GM12878 (cell line): ENCODE data around the gene SIMC1.
"Not testable (repeated sequence)": the region's sequence is repeated elsewhere in the genome, so short reads cannot be mapped to it uniquely, and the experiment has no call there.

Experiments
- BACH1 ChIP-seq: fragments of 450-650 bp; IDR thresholded peaks from 2 replicates; pipeline ENCODE4 v1.6.1; 2017; ENCODE audit warnings: mild to moderate bottlenecking, borderline replicate concordance
- CTCF ChIP-seq, 3 experiments: IDR thresholded peaks in 2 of 3; conservative IDR thresholded peaks in 1 of 3; 2 replicates each; pipeline ENCODE4 v1.5.1; 2011; ENCODE audit warnings: low read depth in 3 of 3, low read length in 3 of 3, mild to moderate bottlenecking in 3 of 3, control low read depth in 2 of 3, moderate library complexity in 2 of 3, inconsistent platforms in 1 of 3, mixed read lengths in 1 of 3; ENCODE audit not compliant: control insufficient read depth in 2 of 3, insufficient read depth in 1 of 3; ENCODE audit errors: extremely low read depth in 1 of 3
- E2F4 ChIP-seq: IDR thresholded peaks from 2 replicates; pipeline ENCODE4 v1.6.1; 2012; ENCODE audit warnings: low read depth, low read length, improper control_type of control experiment
- FOS ChIP-seq: IDR thresholded peaks from 3 replicates; pipeline ENCODE4 v1.6.1; 2011; ENCODE audit warnings: borderline replicate concordance; ENCODE audit not compliant: insufficient read length; ENCODE audit errors: extremely low read depth
- MLLT1 ChIP-seq: fragments of 450-650 bp; IDR thresholded peaks from 2 replicates; pipeline ENCODE4 v1.6.1; 2016; ENCODE audit warnings: mild to moderate bottlenecking
- NFYA ChIP-seq: IDR thresholded peaks from 2 replicates; pipeline ENCODE4 v1.6.1; 2011; ENCODE audit warnings: low read depth, mild to moderate bottlenecking, low read length, improper control_type of control experiment, borderline replicate concordance
- POLR2A ChIP-seq: IDR thresholded peaks from 2 replicates; pipeline ENCODE4 v1.6.1; 2011; ENCODE audit warnings: low read depth, mild to moderate bottlenecking, low read length
- RCOR1 ChIP-seq: conservative IDR thresholded peaks from 2 replicates; pipeline ENCODE4 v1.6.1; 2012; ENCODE audit warnings: low read depth, low read length, improper control_type of control experiment
- SREBF2 ChIP-seq: IDR thresholded peaks from 2 replicates; pipeline ENCODE4 v1.6.1; 2012; ENCODE audit warnings: mild to moderate bottlenecking, low read length
- TAF1 ChIP-seq: IDR thresholded peaks from 2 replicates; pipeline ENCODE4 v1.6.1; 2011; ENCODE audit warnings: mild to moderate bottlenecking, low read depth, low read length, borderline replicate concordance
- ZBED1 ChIP-seq: IDR thresholded peaks from 2 replicates; pipeline ENCODE4 v1.6.1; 2016; ENCODE audit warnings: borderline replicate concordance
- ZBTB33 ChIP-seq: fragments of 450-650 bp; IDR thresholded peaks from 2 replicates; pipeline ENCODE4 v1.6.1; 2017; ENCODE audit warnings: mild to moderate bottlenecking

- TF ChIP-seq ZBED1; ZBTB33; MLLT1; RCOR1; CTCF (IDR thresholded peaks at IDR 0.05 in 2 of 3, conservative IDR thresholded peaks at IDR 0.05 in 1 of 3; ENCODE audit: control insufficient read depth in 2 of 3, extremely low read depth in 1 of 3, insufficient read depth in 1 of 3, low read depth in 3 of 3, low read length in 3 of 3); NFYA; BACH1; TAF1; E2F4; FOS; POLR2A; SREBF2: not testable (repeated sequence)
Measured at GRCh38 chr5:176305356-176305755, 67.1 kb downstream of the SIMC1 start.
